Memory B cell (primary cell): ENCODE measurements around the gene CALHM2.
"Not testable (repeated sequence)": the region's sequence is repeated elsewhere in the genome, so short reads cannot be mapped to it uniquely, and the experiment has no call there.

ENCODE experiments used
- ATAC-seq: fragments of 150-1000 bp; cut with Tn5 transposase; 2 replicates; pipeline ENCODE4 v1.10.0; 2021; ENCODE audit warnings: low read depth, mild to moderate bottlenecking, moderate library complexity
- DNase-seq, 2 donors: peaks; one replicate each; pipeline ENCODE4 v3.0.0; 2022; ENCODE audit warnings: low spot score in 2 of 2
- H3K27ac Mint-ChIP-seq: one replicate; pipeline ENCODE4 v1.8.0; 2022; ENCODE audit warnings: mild to moderate bottlenecking, moderate library complexity, mixed read lengths
- H3K27me3 Mint-ChIP-seq: one replicate; pipeline ENCODE4 v1.8.0; 2022; ENCODE audit warnings: mixed read lengths
- H3K36me3 Mint-ChIP-seq: one replicate; pipeline ENCODE4 v1.8.0; 2022; ENCODE audit warnings: mild to moderate bottlenecking, mixed read lengths
- H3K4me1 Mint-ChIP-seq: one replicate; pipeline ENCODE4 v1.8.0; 2022; ENCODE audit warnings: mixed read lengths
- H3K4me3 Mint-ChIP-seq: one replicate; pipeline ENCODE4 v1.8.0; 2022; ENCODE audit warnings: mild to moderate bottlenecking, moderate library complexity, mixed read lengths
- H3K9me3 Mint-ChIP-seq: one replicate; pipeline ENCODE4 v1.8.0; 2022; ENCODE audit warnings: mixed read lengths

CALHM2 gene

DNA sequence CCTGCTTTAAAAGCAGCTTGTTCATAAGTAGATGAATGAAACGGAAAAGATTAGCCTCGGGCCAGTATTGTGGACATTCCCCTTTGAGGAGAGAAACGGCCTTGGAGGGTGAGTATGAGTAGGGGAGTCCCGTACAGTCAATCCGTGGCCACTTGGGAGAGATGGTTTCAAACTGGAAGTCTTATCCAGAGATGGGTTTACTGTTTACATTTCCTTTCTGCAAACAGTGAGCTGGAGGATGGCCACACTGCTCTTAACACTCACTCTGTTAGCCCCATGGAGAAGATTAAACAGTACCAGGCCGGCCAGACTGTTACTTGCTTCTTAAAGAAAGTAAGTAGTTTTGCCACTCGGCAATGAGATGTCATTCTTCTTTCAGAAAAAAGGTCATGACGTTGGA lies 20.3 kb downstream of the CALHM2 start:
- H3K4me3 Mint-ChIP-seq = no peak overlapping the region
- DNase-seq (no peak), ATAC-seq (no peak)
- peaks cover 3% of the 10 kb centered on the region for H3K4me1 Mint-ChIP-seq
- no peaks in the 10 kb centered on the region for H3K9me3 Mint-ChIP-seq
- H3K27ac Mint-ChIP-seq = peak overlapping the region; percentile 15
- no peaks in the 10 kb centered on the region for H3K27me3 Mint-ChIP-seq
- peaks cover 23% of the 10 kb centered on the region for H3K36me3 Mint-ChIP-seq

DNA sequence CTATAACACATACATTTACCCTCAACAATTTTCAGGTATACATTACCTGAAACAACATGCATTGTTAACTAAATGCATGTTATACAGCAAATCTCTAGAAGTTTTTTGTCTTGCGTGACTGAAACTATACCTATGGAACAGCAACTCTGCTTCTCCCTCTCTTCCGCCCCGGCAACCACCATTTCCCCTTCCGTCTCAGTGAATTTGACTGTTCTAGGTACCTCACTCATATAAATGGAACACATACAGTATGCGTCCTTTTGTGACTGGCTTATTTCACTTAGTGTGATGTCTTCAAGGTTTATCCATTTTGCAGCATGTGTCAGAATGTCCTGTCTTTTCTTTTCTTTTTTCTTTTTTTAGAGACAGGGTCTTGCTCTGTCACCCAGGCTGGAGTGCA lies 22.5 kb downstream of the CALHM2 start:
- Mint-ChIP-seq H3K27ac (no peak overlapping the region), H3K4me3 (no peak overlapping the region), H3K4me1 (peaks cover 3% of the 10 kb centered on the region), H3K36me3 (peaks cover 26% of the 10 kb centered on the region), H3K27me3 (no peaks in the 10 kb centered on the region), H3K9me3 (no peaks in the 10 kb centered on the region)
- ATAC-seq (no peak), DNase-seq (no peak)

GRCh38 chr10:103428989-103429643 lies 23.1 kb downstream of the CALHM2 start:
- H3K27me3 Mint-ChIP-seq = no peaks in the 10 kb centered on the region
- peaks cover 31% of the 10 kb centered on the region for H3K36me3 Mint-ChIP-seq
- no peak for DNase-seq
- H3K9me3 Mint-ChIP-seq = no peaks in the 10 kb centered on the region
- H3K27ac Mint-ChIP-seq = peak overlapping the region; percentile 14
- ATAC-seq = no peak
- H3K4me3 Mint-ChIP-seq = no peak overlapping the region
- peaks cover 3% of the 10 kb centered on the region for H3K4me1 Mint-ChIP-seq

DNA sequence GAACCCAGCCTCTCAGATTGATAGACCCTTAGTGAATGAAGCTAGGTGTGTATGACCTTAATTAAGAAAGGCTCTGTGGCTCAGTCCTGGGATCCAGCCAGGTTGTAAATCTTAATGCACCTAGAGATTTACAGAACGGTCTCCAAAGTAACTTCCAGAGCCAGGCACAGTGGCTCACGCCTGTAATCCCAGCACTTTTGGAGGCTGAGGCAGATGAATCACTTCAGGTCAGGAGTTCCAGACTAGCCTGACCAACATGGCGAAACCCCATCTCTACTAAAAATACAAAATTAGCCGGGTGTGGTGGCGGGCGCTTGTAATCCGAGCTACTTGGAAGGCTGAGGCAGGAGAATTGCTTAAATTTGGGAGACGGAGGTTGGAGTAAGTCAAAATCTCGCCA lies 24.3 kb downstream of the CALHM2 start:
- H3K27ac Mint-ChIP-seq = no peak overlapping the region
- H3K36me3 Mint-ChIP-seq = peaks cover 32% of the 10 kb centered on the region
- DNase-seq = no peak
- H3K4me1 Mint-ChIP-seq = peaks cover 3% of the 10 kb centered on the region
- ATAC-seq = no peak
- no peak overlapping the region for H3K4me3 Mint-ChIP-seq
- H3K27me3 Mint-ChIP-seq = no peaks in the 10 kb centered on the region
- no peaks in the 10 kb centered on the region for H3K9me3 Mint-ChIP-seq

GRCh38 chr10:103423748-103424147 lies 28.4 kb downstream of the CALHM2 start:
- DNase-seq = no peak
- no peak overlapping the region for H3K4me3 Mint-ChIP-seq
- peak overlapping the region; percentile 21 for H3K27ac Mint-ChIP-seq
- H3K4me1 Mint-ChIP-seq = no peaks in the 10 kb centered on the region
- H3K27me3 Mint-ChIP-seq = no peaks in the 10 kb centered on the region
- no peaks in the 10 kb centered on the region for H3K9me3 Mint-ChIP-seq
- no peak for ATAC-seq
- H3K36me3 Mint-ChIP-seq = peaks cover 29% of the 10 kb centered on the region

DNA sequence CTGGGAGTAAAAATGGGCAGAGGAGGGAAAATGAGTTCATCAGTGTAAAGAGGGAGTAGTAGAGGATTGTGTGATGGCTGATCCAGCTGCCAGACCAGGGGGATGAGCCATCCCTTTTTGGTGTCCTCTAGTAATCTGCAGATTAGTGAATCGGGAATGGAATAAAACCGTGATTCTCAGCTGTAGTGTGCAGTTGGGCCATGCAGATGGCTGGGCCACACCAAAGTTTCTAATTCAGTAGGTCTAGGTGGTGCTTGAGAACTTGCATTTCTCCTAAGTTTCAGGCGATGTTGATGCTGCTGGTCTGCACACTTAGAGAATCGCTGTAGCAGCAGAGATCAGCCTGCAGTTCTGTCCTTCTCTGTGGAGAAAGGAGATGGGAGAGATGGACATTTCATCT lies 33.1 kb downstream of the CALHM2 start:
- no peaks in the 10 kb centered on the region for H3K27me3 Mint-ChIP-seq
- peaks cover 46% of the 10 kb centered on the region for H3K36me3 Mint-ChIP-seq
- no peak for DNase-seq
- H3K27ac Mint-ChIP-seq = no peak overlapping the region
- no peak overlapping the region for H3K4me3 Mint-ChIP-seq
- ATAC-seq = no peak
- H3K4me1 Mint-ChIP-seq = peaks cover 7% of the 10 kb centered on the region
- no peaks in the 10 kb centered on the region for H3K9me3 Mint-ChIP-seq

DNA sequence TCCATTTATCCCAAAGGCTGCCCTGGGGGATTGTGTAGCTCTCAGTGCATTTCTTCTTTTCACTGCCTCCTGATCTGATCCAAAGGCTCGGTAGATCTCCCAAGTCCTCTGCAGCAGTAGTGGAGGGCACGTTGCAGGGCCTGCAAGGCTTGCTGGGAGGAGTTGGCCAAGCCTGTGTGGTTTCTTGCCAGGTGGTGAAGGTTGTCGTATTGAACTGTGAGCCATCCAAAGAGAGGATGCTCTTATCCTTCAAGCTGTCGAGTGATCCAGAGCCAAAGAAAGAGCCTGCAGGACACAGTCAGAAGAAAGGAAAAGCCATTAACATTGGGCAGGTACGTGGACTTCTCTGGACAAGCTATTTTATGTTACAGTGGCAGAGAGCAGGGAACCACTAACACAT lies 34.6 kb downstream of the CALHM2 start:
- Mint-ChIP-seq H3K27me3 (no peaks in the 10 kb centered on the region), H3K36me3 (peaks cover 47% of the 10 kb centered on the region), H3K27ac (no peak overlapping the region), H3K4me1 (peaks cover 7% of the 10 kb centered on the region), H3K4me3 (no peak overlapping the region), H3K9me3 (no peaks in the 10 kb centered on the region)
- ATAC-seq (no peak), DNase-seq (no peak)

DNA sequence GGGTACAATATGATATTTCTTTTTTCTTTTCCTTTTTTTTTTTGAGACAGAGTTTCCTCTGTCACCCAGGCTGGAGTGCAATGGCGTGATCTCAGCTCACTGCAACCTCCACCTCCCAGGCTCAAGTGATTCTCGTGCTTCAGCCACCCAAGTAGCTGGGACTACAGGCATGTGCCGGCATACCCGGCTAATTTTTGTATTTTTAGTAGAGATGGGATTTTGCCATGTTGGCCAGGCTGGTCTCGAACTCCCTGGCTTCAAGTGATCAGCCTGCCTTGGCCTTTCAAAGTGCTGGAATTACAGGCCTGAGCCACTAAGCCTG lies 35.1 kb downstream of the CALHM2 start:
- ATAC-seq, H3K27me3 Mint-ChIP-seq, H3K27ac Mint-ChIP-seq, H3K4me1 Mint-ChIP-seq, DNase-seq, H3K4me3 Mint-ChIP-seq, H3K9me3 Mint-ChIP-seq: not testable (repeated sequence)
- peaks cover 43% of the 10 kb centered on the region for H3K36me3 Mint-ChIP-seq

- ATAC-seq = peak; percentile 58
- Mint-ChIP-seq H3K36me3 (peaks cover 43% of the 10 kb centered on the region), H3K4me1 (peaks cover 7% of the 10 kb centered on the region), H3K27me3 (no peaks in the 10 kb centered on the region), H3K4me3 (no peak overlapping the region), H3K27ac (no peak overlapping the region), H3K9me3 (no peaks in the 10 kb centered on the region)
- DNase-seq = peak; percentile 60 to 61
Measured at GRCh38 chr10:103416436-103417147, 35.6 kb downstream of the CALHM2 start.

DNA sequence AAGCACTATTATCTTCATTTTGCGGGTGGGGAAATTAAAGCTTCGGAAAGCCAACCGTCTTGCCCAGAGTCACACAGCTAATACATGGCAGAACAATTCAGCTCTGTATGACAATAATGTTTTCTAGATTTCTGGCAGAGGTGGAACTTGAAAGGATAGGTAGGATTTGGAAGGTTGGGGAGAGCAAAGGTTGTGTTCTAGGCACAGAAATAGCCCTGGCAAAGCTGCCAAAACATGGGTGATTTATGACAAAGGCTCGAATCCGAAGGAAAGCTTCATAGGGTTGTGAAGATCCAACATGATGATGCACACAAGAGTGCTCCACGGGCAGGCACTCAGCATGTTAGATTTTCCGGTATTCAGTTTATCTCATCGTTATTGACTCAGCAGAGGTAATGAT lies 36.6 kb downstream of the CALHM2 start:
- Mint-ChIP-seq H3K27ac (no peak overlapping the region), H3K27me3 (no peaks in the 10 kb centered on the region), H3K4me1 (peaks cover 7% of the 10 kb centered on the region), H3K4me3 (no peak overlapping the region), H3K36me3 (peaks cover 40% of the 10 kb centered on the region), H3K9me3 (no peaks in the 10 kb centered on the region)
- DNase-seq = no peak
- no peak for ATAC-seq

- Mint-ChIP-seq H3K4me1 (peaks cover 7% of the 10 kb centered on the region), H3K9me3 (no peaks in the 10 kb centered on the region), H3K27me3 (no peaks in the 10 kb centered on the region), H3K36me3 (peaks cover 49% of the 10 kb centered on the region), H3K27ac (no peak overlapping the region), H3K4me3 (no peak overlapping the region)
- ATAC-seq (no peak), DNase-seq (no peak)
Measured at GRCh38 chr10:103413564-103413963, 38.6 kb downstream of the CALHM2 start.

- H3K27me3 Mint-ChIP-seq = no peaks in the 10 kb centered on the region
- peaks cover 7% of the 10 kb centered on the region for H3K36me3 Mint-ChIP-seq
- no peak for ATAC-seq
- peaks cover 22% of the 10 kb centered on the region for H3K4me1 Mint-ChIP-seq
- peak overlapping the region; percentile 95 for H3K4me3 Mint-ChIP-seq
- H3K9me3 Mint-ChIP-seq = no peaks in the 10 kb centered on the region
- peak overlapping the region; percentile 91 for H3K27ac Mint-ChIP-seq
- no peak for DNase-seq
Measured at GRCh38 chr10:103397191-103397825, 54.9 kb downstream of the CALHM2 start.

GRCh38 chr10:103396789-103397087 lies 55.4 kb downstream of the CALHM2 start:
- H3K9me3 Mint-ChIP-seq = no peaks in the 10 kb centered on the region
- H3K4me1 Mint-ChIP-seq = peaks cover 22% of the 10 kb centered on the region
- ATAC-seq (no peak), DNase-seq (no peak)
- H3K27me3 Mint-ChIP-seq = no peaks in the 10 kb centered on the region
- peaks cover 7% of the 10 kb centered on the region for H3K36me3 Mint-ChIP-seq
- peak overlapping the region; percentile 91 for H3K27ac Mint-ChIP-seq
- H3K4me3 Mint-ChIP-seq = peak overlapping the region; percentile 95
